Neural progenitor cell (in vitro differentiated cells): ENCODE measurements around the gene THAP11. TPM values are rescaled to one million over a fixed set of nuclear protein-coding genes. Genes with fewer than 3 reads are reported as not detected.

Experiments
- DNase-seq: peaks from one replicate; pipeline ENCODE4 v3.0.0-alpha.2; 2016; ENCODE audit warnings: low spot score
- H2AFZ ChIP-seq: fragments of 200-600 bp; sonication (generic); replicated peaks from 2 replicates; pipeline ENCODE4 v1.6.1; 2016; ENCODE audit warnings: antibody characterized with exemption
- H3F3A ChIP-seq: fragments of 200-600 bp; sonication (generic); 2 replicates; pipeline ENCODE4 v1.6.1; 2016; ENCODE audit warnings: antibody characterized with exemption, low read depth
- H3K27ac ChIP-seq: fragments of 200-600 bp; sonication (generic); 2 replicates; pipeline ENCODE4 v1.5.1; 2016; ENCODE audit warnings: mild to moderate bottlenecking
- H3K27me3 ChIP-seq: fragments of 200-600 bp; sonication (generic); 2 replicates; pipeline ENCODE4 v1.6.1; 2016; ENCODE audit warnings: mild to moderate bottlenecking, moderate library complexity
- H3K36me3 ChIP-seq: fragments of 200-600 bp; sonication (generic); 2 replicates; pipeline ENCODE4 v1.5.1; 2016
- H3K4me1 ChIP-seq: fragments of 200-600 bp; sonication (generic); 2 replicates; pipeline ENCODE4 v1.6.1; 2016; ENCODE audit warnings: mixed run types
- H3K4me2 ChIP-seq: fragments of 200-600 bp; sonication (generic); 2 replicates; pipeline ENCODE4 v1.6.1; 2016
- H3K4me3 ChIP-seq: fragments of 200-600 bp; sonication (generic); 2 replicates; pipeline ENCODE4 v1.5.1; 2016
- H3K79me2 ChIP-seq: fragments of 200-600 bp; sonication (generic); 2 replicates; pipeline ENCODE4 v1.6.1; 2016; ENCODE audit warnings: low read depth
- H3K9ac ChIP-seq: fragments of 200-600 bp; sonication (generic); 2 replicates; pipeline ENCODE4 v1.6.1; 2016
- H3K9me3 ChIP-seq: fragments of 200-600 bp; sonication (generic); 2 replicates; pipeline ENCODE4 v1.5.1; 2016; ENCODE audit warnings: low read depth
- H4K20me1 ChIP-seq: fragments of 200-600 bp; sonication (generic); 2 replicates; pipeline ENCODE4 v1.6.1; 2016; ENCODE audit warnings: low read depth
- H3K27ac Mint-ChIP-seq: 3 replicates; pipeline ENCODE4 v1.8.0; 2021; ENCODE audit warnings: mixed read lengths
- H3K27me3 Mint-ChIP-seq: 2 replicates; pipeline ENCODE4 v1.8.0; 2022; ENCODE audit warnings: low read depth, mild to moderate bottlenecking, inconsistent platforms, moderate library complexity, mixed read lengths; ENCODE audit not compliant: insufficient read depth
- H3K36me3 Mint-ChIP-seq: 3 replicates; pipeline ENCODE4 v1.8.0; 2021; ENCODE audit warnings: mixed read lengths
- H3K4me1 Mint-ChIP-seq: 3 replicates; pipeline ENCODE4 v1.8.0; 2021; ENCODE audit warnings: mixed read lengths
- H3K4me3 Mint-ChIP-seq: 3 replicates; pipeline ENCODE4 v1.8.0; 2021; ENCODE audit warnings: mild to moderate bottlenecking, moderate library complexity, mixed read lengths
- H3K9me3 Mint-ChIP-seq: 3 replicates; pipeline ENCODE4 v1.8.0; 2020; ENCODE audit warnings: mixed read lengths
- CTCF ChIP-seq: fragments of 200-600 bp; sonication (generic); IDR thresholded peaks from 2 replicates; pipeline ENCODE4 v1.5.1; 2017; ENCODE audit warnings: antibody characterized with exemption, mild to moderate bottlenecking
- EZH2 ChIP-seq: fragments of 200-600 bp; sonication (generic); IDR thresholded peaks from 2 replicates; pipeline ENCODE4 v1.6.1; 2017; ENCODE audit warnings: antibody characterized with exemption, mild to moderate bottlenecking, moderate library complexity
- EZH2phosphoT487 ChIP-seq: fragments of 200-600 bp; sonication (generic); IDR thresholded peaks from 2 replicates; pipeline ENCODE4 v1.6.1; 2017; ENCODE audit warnings: antibody characterized with exemption
- small RNA-seq: library from RNA; depleted of rRNA; stranded (forward); fragments of <200 nt; gene quantifications from one replicate; pipeline ENCODE3, GENCODE V24; 2015
- total RNA-seq: library from RNA; depleted of rRNA; stranded (reverse); fragments of >200 nt; gene quantifications from 2 replicates; pipeline ENCODE4 v1.2.3, GENCODE V29; 2015; ENCODE audit warnings: low replicate concordance

THAP11 gene
- total RNA-seq, 1 donor from 2014 or later = 27.3 TPM

GRCh38 chr16:67892899-67893742, 51.0 kb downstream of the THAP11 start, which contains the start of gene PSKH1:
Gene PSKH1 (plus strand): TSS chr16:67893254. CDS start chr16:67908750, 15,496 bp downstream.
- peaks cover 15% of the 10 kb centered on the region for H3F3A ChIP-seq
- peak within 1 kb of the TSS; percentile 99 for H3K4me3 ChIP-seq
- DNase-seq = peak; percentile 98
- TF ChIP-seq EZH2phosphoT487 (no peak), EZH2 (no peak), CTCF (no peak)
- no peaks in the 10 kb centered on the region for H3K9me3 ChIP-seq
- peaks cover 14% of the 10 kb centered on the region for H3K4me1 ChIP-seq
- Mint-ChIP-seq H3K4me1 (peaks cover 19% of the 10 kb centered on the region), H3K36me3 (peaks cover 3% of the 10 kb centered on the region), H3K27me3 (no peaks in the 10 kb centered on the region), H3K4me3 (peak within 1 kb of the TSS; percentile 98), H3K9me3 (no peaks in the 10 kb centered on the region), H3K27ac (peak within 1 kb of the TSS; percentile 96)
- H3K27me3 ChIP-seq = no peaks in the 10 kb centered on the region
- peak within 1 kb of the TSS; percentile 87 for H3K27ac ChIP-seq
- no peaks in the 10 kb centered on the region for H3K36me3 ChIP-seq
- peaks cover 23% of the 10 kb centered on the region for H4K20me1 ChIP-seq
- peak within 1 kb of the TSS; percentile 65 for H2AFZ ChIP-seq
- H3K79me2 ChIP-seq = peaks cover 50% of the 10 kb centered on the region
- peak within 1 kb of the TSS; percentile 97 for H3K9ac ChIP-seq
- peak within 1 kb of the TSS; percentile 99 for H3K4me2 ChIP-seq

Small RNAs within 50 kb of the gene (small RNA-seq; reads per million reads assigned to genes)
- gene AC040162.2 (not detected), gene NRN1L (not detected)

Other genes with a start within 250 kb of the THAP11 start
- gene CARMIL2, start 197.2 kb upstream of the THAP11 start, total RNA-seq = 14.5 and 18.2 TPM in 2 replicates
- 11.5 and 31.7 TPM in 2 replicates for gene ACD, start 182.1 kb upstream of the THAP11 start, total RNA-seq
- 2.7 and 8.7 TPM in 2 replicates for gene PARD6A, start 181.4 kb upstream of the THAP11 start, total RNA-seq
- 6.9 and 18.7 TPM in 2 replicates for gene ENKD1, start 175.6 kb upstream of the THAP11 start, total RNA-seq
- gene C16orf86, start 175.5 kb upstream of the THAP11 start, total RNA-seq = 0.24 and 6.0 TPM in 2 replicates
- 13.2 and 21.4 TPM in 2 replicates for gene GFOD2, start 123.0 kb upstream of the THAP11 start, total RNA-seq
- gene RANBP10, start 35.8 kb upstream of the THAP11 start, total RNA-seq = 11.4 and 12.3 TPM in 2 replicates
- gene TSNAXIP1, start 35.4 kb upstream of the THAP11 start, total RNA-seq = 2.8 and 2.9 TPM in 2 replicates
- gene NUTF2, start 4.6 kb downstream of the THAP11 start, total RNA-seq = 133 and 221 TPM in 2 replicates
- 36.2 and 60.4 TPM in 2 replicates for gene CENPT, start 5.4 kb downstream of the THAP11 start, total RNA-seq
- gene EDC4, start 30.7 kb downstream of the THAP11 start, total RNA-seq = 32.7 and 54.2 TPM in 2 replicates
- gene NRN1L, start 42.6 kb downstream of the THAP11 start, total RNA-seq = 0.54 and 2.0 TPM in 2 replicates
- 13.1 and 30.4 TPM in 2 replicates for gene PSKH1, start 50.9 kb downstream of the THAP11 start, total RNA-seq
- gene CTRL, start 89.5 kb downstream of the THAP11 start, total RNA-seq = 0.40 and 0.45 TPM in 2 replicates
- 1.2 and 4.4 TPM in 2 replicates for gene PSMB10, start 94.5 kb downstream of the THAP11 start, total RNA-seq
- gene LCAT, start 101.8 kb downstream of the THAP11 start, total RNA-seq = 1.5 and 4.9 TPM in 2 replicates
- 8.8 and 21.1 TPM in 2 replicates for gene SLC12A4, start 126.3 kb downstream of the THAP11 start, total RNA-seq
- 0.19 TPM in 1 of 2 replicates, not detected in the other for gene DPEP3, start 138.2 kb downstream of the THAP11 start, total RNA-seq
- not detected in 2 replicates for gene DPEP2, start 157.2 kb downstream of the THAP11 start, total RNA-seq
- not detected in 2 replicates for gene DPEP2NB, start 173.6 kb downstream of the THAP11 start, total RNA-seq
- gene DDX28, start 180.9 kb downstream of the THAP11 start, total RNA-seq = 7.3 and 17.0 TPM in 2 replicates
- 22.7 and 22.9 TPM in 2 replicates for gene DUS2, start 181.0 kb downstream of the THAP11 start, total RNA-seq
- gene NFATC3, start 243.1 kb downstream of the THAP11 start, total RNA-seq = 34.2 and 43.1 TPM in 2 replicates